Lung (tissue), 12 donors: ENCODE measurements around the gene OFD1. TPM values are rescaled to one million over a fixed set of nuclear protein-coding genes. Genes with fewer than 3 reads are reported as not detected.

Experiments used
- ATAC-seq: fragments of 200-7000 bp; cut with Tn5 transposase; one replicate; pipeline ENCODE4 v1.9.1; 2020; ENCODE audit warnings: moderate number of reproducible peaks; ENCODE audit not compliant: insufficient read depth, low FRiP score
- DNase-seq, 3 donors: peaks; one replicate each; pipeline ENCODE4 v3.0.0-alpha.2; 2013 to 2017
- H3K27ac ChIP-seq, 2 donors: one replicate each; pipeline ENCODE4 v1.5.1; 2013; ENCODE audit warnings: mild to moderate bottlenecking in 2 of 2, moderate library complexity in 2 of 2, control low read depth in 1 of 2, inconsistent platforms in 1 of 2, low read depth in 1 of 2, low read length in 1 of 2
- H3K27me3 ChIP-seq, 3 donors: one replicate each; pipeline ENCODE4 v1.5.1; 2013; ENCODE audit warnings: low read length in 2 of 3; ENCODE audit not compliant: control insufficient read depth in 3 of 3, insufficient read depth in 3 of 3
- H3K36me3 ChIP-seq, 4 donors: one replicate each; pipeline ENCODE4 v1.5.1; 2013; ENCODE audit warnings: low read length in 4 of 4, mild to moderate bottlenecking in 1 of 4, moderate library complexity in 1 of 4; ENCODE audit not compliant: control insufficient read depth in 4 of 4, insufficient read depth in 4 of 4
- H3K4me1 ChIP-seq, 5 donors: one replicate each; pipeline ENCODE4 v1.5.1; 2013; ENCODE audit warnings: low read length in 5 of 5, mild to moderate bottlenecking in 2 of 5, moderate library complexity in 1 of 5; ENCODE audit not compliant: control insufficient read depth in 5 of 5, insufficient read depth in 5 of 5
- H3K4me3 ChIP-seq: one replicate; pipeline ENCODE4 v1.5.1; 2013; ENCODE audit warnings: mild to moderate bottlenecking, control low read depth, moderate library complexity
- H3K9ac ChIP-seq, 2 donors: one replicate each; pipeline ENCODE4 v1.5.1; 2013; ENCODE audit warnings: low read length in 2 of 2, control low read depth in 1 of 2; ENCODE audit not compliant: insufficient read depth in 1 of 2
- H3K9me3 ChIP-seq, 4 donors: one replicate each; pipeline ENCODE4 v1.5.1; 2013; ENCODE audit warnings: low read length in 3 of 4, mild to moderate bottlenecking in 1 of 4, moderate library complexity in 1 of 4; ENCODE audit not compliant: control insufficient read depth in 4 of 4, insufficient read depth in 3 of 4
- WGBS, 2 donors: extraction: QIAGEN DNeasy Blood & Tissue Kit; methylation state at CpG; one replicate each; pipeline ENCODE4 v1.1.7; 2013; 5-methylcytosine and 5-hydroxymethylcytosine counted together
- polyA plus RNA-seq, 2 donors: library from polyadenylated mRNA; stranded (reverse); fragments of 200-250 nt; gene quantifications; one replicate each; pipeline ENCODE4 v1.2.1, GENCODE V29; 2013
- total RNA-seq, 2 donors: library from RNA; depleted of rRNA in 1 of 2; stranded (reverse); fragments of >200 nt in 1 of 2; gene quantifications; one replicate each; pipeline ENCODE4 v1.2.1, GENCODE V29; 2014 to 2021
- TF ChIP-seq, protein P1 (sequence below): IDR thresholded peaks from 2 replicates; pipeline ENCODE4 v1.5.1; 2012; ENCODE audit warnings: mild to moderate bottlenecking; ENCODE audit errors: control extremely low read depth, extremely low read depth
- donor health status: control.
- donor health status: control.
- donor health status: Bipolar disorder and iron deficiency.
- donor health status: healthy.
- donor health status: DM: yes; HTN: yes; CAD: no.

The OFD1 gene
- total and polyA plus RNA-seq, 4 donors, result 10.3 to 65.8 (median 34.6) TPM

DNA sequence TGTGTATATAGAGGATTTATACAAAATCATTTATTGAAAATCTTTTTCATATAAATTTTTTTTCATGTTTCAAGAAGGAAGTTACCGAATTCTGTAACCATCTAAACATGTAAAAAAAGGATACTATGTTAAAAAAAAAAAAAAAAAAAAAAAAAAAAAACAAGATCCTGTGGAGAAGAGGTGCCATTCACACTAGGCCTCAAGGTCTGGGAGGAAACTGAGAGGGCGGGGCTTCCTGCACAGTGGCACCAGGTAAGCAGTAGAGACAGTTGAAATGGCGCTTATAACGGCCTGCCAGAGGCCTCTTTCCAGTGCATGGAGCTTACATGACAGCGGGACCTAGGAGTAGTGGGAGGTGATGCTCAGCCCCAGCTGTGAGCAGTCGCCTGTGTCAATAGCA, 17.6 kb upstream of the OFD1 start:
- Histone ChIP-seq H3K27me3 (peaks cover 0 to 8% (median 3%) of the 10 kb centered on the region in 3 donors), H3K4me3 (no peak overlapping the region), H3K27ac (no peak overlapping the region), H3K9me3 (peaks cover 0 to 3% (median 0%) of the 10 kb centered on the region in 4 donors), H3K36me3 (peaks cover 0 to 7% (median 3%) of the 10 kb centered on the region in 4 donors), H3K9ac (no peak overlapping the region), H3K4me1 (peaks cover 0 to 7% (median 0%) of the 10 kb centered on the region in 5 donors)
- TF ChIP-seq, protein P1, sequence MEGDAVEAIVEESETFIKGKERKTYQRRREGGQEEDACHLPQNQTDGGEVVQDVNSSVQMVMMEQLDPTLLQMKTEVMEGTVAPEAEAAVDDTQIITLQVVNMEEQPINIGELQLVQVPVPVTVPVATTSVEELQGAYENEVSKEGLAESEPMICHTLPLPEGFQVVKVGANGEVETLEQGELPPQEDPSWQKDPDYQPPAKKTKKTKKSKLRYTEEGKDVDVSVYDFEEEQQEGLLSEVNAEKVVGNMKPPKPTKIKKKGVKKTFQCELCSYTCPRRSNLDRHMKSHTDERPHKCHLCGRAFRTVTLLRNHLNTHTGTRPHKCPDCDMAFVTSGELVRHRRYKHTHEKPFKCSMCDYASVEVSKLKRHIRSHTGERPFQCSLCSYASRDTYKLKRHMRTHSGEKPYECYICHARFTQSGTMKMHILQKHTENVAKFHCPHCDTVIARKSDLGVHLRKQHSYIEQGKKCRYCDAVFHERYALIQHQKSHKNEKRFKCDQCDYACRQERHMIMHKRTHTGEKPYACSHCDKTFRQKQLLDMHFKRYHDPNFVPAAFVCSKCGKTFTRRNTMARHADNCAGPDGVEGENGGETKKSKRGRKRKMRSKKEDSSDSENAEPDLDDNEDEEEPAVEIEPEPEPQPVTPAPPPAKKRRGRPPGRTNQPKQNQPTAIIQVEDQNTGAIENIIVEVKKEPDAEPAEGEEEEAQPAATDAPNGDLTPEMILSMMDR, result no peak
- no peak for ATAC-seq
- no peak for DNase-seq
- 75 to 89% methylated on average over 6 of the region's 6 CpGs for WGBS, 2 donors

DNA sequence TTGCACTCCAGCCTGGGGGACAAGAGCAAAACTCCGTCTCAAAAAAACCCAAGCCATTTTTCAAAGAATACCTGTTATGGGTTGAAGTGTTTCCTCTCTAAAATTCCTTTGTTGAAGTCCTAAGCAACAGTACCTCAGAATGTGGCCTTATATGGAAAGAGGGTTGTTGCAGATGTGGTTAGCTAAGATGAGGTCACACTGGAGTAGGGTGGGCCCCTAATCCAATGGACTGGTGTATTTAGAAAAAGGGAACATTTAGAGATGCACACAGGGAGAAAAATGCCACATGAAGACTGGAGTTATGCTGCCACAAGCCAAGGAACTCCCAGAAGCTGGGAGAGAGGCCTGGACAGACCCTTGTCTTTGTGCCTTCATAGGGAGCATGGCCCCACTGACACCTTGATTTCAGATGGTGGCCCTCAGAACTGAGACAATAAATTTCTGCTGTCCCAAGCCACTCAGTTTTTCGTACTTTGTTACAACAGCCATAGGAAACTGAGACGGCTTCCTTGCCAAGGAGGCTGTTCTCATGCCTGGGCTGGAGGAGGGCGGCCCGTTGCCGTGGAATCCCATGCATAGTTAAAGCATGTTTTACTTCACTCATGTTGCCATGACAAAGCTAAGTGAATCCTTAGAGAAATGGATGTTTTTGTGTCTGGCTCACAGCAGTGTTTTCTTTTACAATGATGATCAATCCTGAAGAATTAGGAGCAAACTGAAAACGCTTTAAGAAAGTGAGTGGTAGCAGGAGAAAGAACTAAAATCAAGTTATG, 16.7 kb upstream of the OFD1 start:
- TF ChIP-seq, protein P1, result no peak
- H3K4me1 ChIP-seq, result peaks cover 0 to 10% (median 5%) of the 10 kb centered on the region in 5 donors
- peaks cover 0 to 3% (median 0%) of the 10 kb centered on the region in 4 donors for H3K9me3 ChIP-seq
- WGBS, 2 donors, result 77 to 82% methylated on average over 7 of the region's 7 CpGs
- H3K27me3 ChIP-seq, result peaks cover 0 to 8% (median 3%) of the 10 kb centered on the region in 3 donors
- ATAC-seq, result no peak
- DNase-seq, result peak in 1 of 3 donors; percentile 27
- no peak overlapping the region for H3K9ac ChIP-seq
- H3K36me3 ChIP-seq, result peaks cover 0 to 5% (median 3%) of the 10 kb centered on the region in 4 donors
- H3K4me3 ChIP-seq, result no peak overlapping the region
- H3K27ac ChIP-seq, result peak overlapping the region in 1 of 2 donors; percentile 36

DNA sequence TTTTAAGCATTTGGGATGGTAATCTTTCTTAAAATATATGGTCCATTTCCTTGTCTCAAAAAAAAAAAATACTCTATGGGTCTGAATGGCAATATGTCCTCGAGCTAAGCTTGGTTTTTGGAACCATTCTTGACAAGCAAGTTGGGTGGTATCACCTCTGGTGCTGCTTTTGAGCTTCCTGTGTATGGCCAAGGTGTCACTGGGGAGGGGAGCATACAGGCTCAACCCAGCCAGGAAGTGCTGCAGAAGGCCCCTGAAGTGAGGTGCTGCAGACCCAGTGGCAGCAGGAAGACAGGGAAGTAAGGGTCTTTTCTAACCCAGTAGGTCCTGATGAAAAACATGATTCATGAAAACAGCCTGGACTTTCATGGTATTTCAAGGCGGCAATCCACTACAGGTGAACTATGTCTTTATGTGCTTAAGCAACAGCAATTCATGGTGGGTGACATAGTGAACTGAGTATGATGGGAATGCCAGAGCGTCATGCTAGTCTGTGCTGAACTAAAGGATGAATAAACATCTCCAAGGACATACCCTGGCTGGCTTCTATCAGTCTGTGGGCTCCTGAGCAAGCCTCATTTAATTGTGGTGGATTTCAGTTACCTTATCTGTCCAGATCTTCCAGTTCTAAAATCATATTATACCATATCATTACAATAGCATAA, 15.2 kb upstream of the OFD1 start:
- Histone ChIP-seq H3K4me1 (peaks cover 0 to 10% (median 5%) of the 10 kb centered on the region in 5 donors), H3K36me3 (peaks cover 0 to 5% (median 3%) of the 10 kb centered on the region in 4 donors), H3K27ac (no peak overlapping the region), H3K27me3 (peaks cover 0 to 8% (median 3%) of the 10 kb centered on the region in 3 donors), H3K9ac (no peak overlapping the region), H3K4me3 (no peak overlapping the region), H3K9me3 (peaks cover 0 to 3% (median 0%) of the 10 kb centered on the region in 4 donors)
- TF ChIP-seq, protein P1, result no peak
- ATAC-seq (no peak), DNase-seq (no peak)
- 89 to 91% methylated on average over 3 of the region's 3 CpGs for WGBS, 2 donors
